Measurements from ENCODE around the gene MAGEL2. TPM values are rescaled to one million over a fixed set of nuclear protein-coding genes. Genes with fewer than 3 reads are reported as not detected.

Gene MAGEL2
- total and polyA plus RNA-seq, 10 of the 15 experiments (the other 5 are each of a cell fraction or from before 2014, with no cell fraction given) = not detected

- TF ChIP-seq BCLAF1 (IDR thresholded peaks at IDR 0.05) (no peak), USF1 (IDR thresholded peaks at IDR 0.05; ENCODE audit: borderline replicate concordance, extremely low read length, insufficient read depth, low read depth, low read length) (no peak), POLR2AphosphoS2 (IDR thresholded peaks at IDR 0.05; ENCODE audit: low read depth, low read length) (no peak), ZNF24 (IDR thresholded peaks at IDR 0.05) (no peak), ZBED1 (IDR thresholded peaks at IDR 0.05; ENCODE audit: borderline replicate concordance) (no peak)
Measured at GRCh38 chr15:23629234-23629805, 18.3 kb downstream of the MAGEL2 start (continued).

- H3K9me3 ChIP-seq (replicated peaks; ENCODE audit: control insufficient read depth, insufficient read depth, low read length) = no peaks in the 10 kb centered on the region; the same call in 1 of the 3 replicates
- CTCF ChIA-PET = no interaction called here
- no peaks in the 10 kb centered on the region for H3K36me3 ChIP-seq (ENCODE audit: control insufficient read depth in 2 of 2, insufficient read depth in 2 of 2, low read length in 1 of 2)
- RAD21 ChIA-PET (ENCODE audit: unreplicated experiment) = no interaction called here
- H3K9ac ChIP-seq (ENCODE audit: control insufficient read depth, insufficient read depth, low read length) = no peak overlapping the region
- DNase-seq (ENCODE audit: low read depth, low spot score) (no peak), ATAC-seq (no peak), FAIRE-seq (no peak)
- no peak overlapping the region for H2AFZ ChIP-seq (ENCODE audit: control insufficient read depth, low read depth, low read length)
- no peak overlapping the region for H3K4me2 ChIP-seq (ENCODE audit: control insufficient read depth, insufficient read depth)
- SMC1A ChIA-PET (ENCODE audit: uncharacterized antibody, unreplicated experiment) = no interaction called here
- intact Hi-C loops (cut with micrococcal nuclease; ENCODE audit: unreplicated experiment) = no loop called here
- in situ Hi-C loops (cut with MboI) = loop anchor here (25.0 kb wide), 1 partner anchor 1884 kb away; no protein-coding TSS in a partner anchor
- no peak overlapping the region for H3K4me3 ChIP-seq
- WGBS (ENCODE audit: insufficient coverage, insufficient replicate concordance, low lambda C conversion rate, missing lambda C conversion rate) = 54% methylated on average over 13 of the region's 13 CpGs
- no peaks in the 10 kb centered on the region for H3K79me2 ChIP-seq (ENCODE audit: control insufficient read depth, insufficient read depth, low read length)
- no peaks in the 10 kb centered on the region for H4K20me1 ChIP-seq (ENCODE audit: control insufficient read depth, insufficient read depth)
- TF ChIP-seq ESRRA (IDR thresholded peaks at IDR 0.05; ENCODE audit: low read length) = no peak
- TF ChIP-seq HSF1 (IDR thresholded peaks at IDR 0.05; ENCODE audit: low read depth, low read length) = no peak
- TF ChIP-seq EGR1 (IDR thresholded peaks at IDR 0.05; ENCODE audit: borderline replicate concordance in 1 of 2, low read depth in 2 of 2, low read length in 2 of 2) = no peak
- TF ChIP-seq BRCA1 (IDR thresholded peaks at IDR 0.05; ENCODE audit: low read depth, low read length) = no peak
- no peak for TF ChIP-seq HDAC6 (IDR thresholded peaks at IDR 0.05; ENCODE audit: unreplicated experiment)
- no peak for TF ChIP-seq RUNX3 (IDR thresholded peaks at IDR 0.05; ENCODE audit: low read length)
- TF ChIP-seq NR2F1 (conservative IDR thresholded peaks at IDR 0.05) = no peak
- TF ChIP-seq NFYB (IDR thresholded peaks at IDR 0.05; ENCODE audit: insufficient read depth, low read depth, low read length) = no peak
- no peak for TF ChIP-seq FOS (IDR thresholded peaks at IDR 0.05; ENCODE audit: borderline replicate concordance, extremely low read depth, insufficient read length)
- TF ChIP-seq RFX5 (IDR thresholded peaks at IDR 0.05; ENCODE audit: low read depth, low read length) = no peak
- no peak for TF ChIP-seq CREM (IDR thresholded peaks at IDR 0.05; ENCODE audit: low read depth)
- no peak for TF ChIP-seq SIN3A (IDR thresholded peaks at IDR 0.05; ENCODE audit: low read depth, low read length)
- no peak for TF ChIP-seq NBN (IDR thresholded peaks at IDR 0.05)
- no peak for TF ChIP-seq BHLHE40 (IDR thresholded peaks at IDR 0.05; ENCODE audit: borderline replicate concordance in 1 of 2, low read depth in 2 of 2, low read length in 1 of 2)
- H3K27me3 ChIP-seq (replicated peaks in 1 of 2; ENCODE audit: control insufficient read depth in 2 of 2, insufficient read depth in 2 of 2, low read length in 1 of 2) = no peaks in the 10 kb centered on the region
- no peak overlapping the region for H3K27ac ChIP-seq (ENCODE audit: control insufficient read depth, insufficient read depth)
- no peaks in the 10 kb centered on the region for H3K4me1 ChIP-seq (ENCODE audit: control insufficient read depth, insufficient read depth, low read length)
- POLR2A ChIA-PET = no interaction called here
- no TSS peak for BruUV-seq (replicated peaks)
Measured at GRCh38 chr15:23628612-23629233, 18.9 kb downstream of the MAGEL2 start.

Data from GM12878 (cell line).